Measurements from ENCODE around the gene PRXL2C. TPM values are rescaled to one million over a fixed set of nuclear protein-coding genes. Genes with fewer than 3 reads are reported as not detected.

Gene PRXL2C
- total RNA-seq, 1 donor from 2014 or later, result 15.0 TPM

GRCh38 chr9:96619491-96620180 is 35.5 kb downstream of the PRXL2C start, which contains the start of gene CDC14B:
Gene CDC14B, minus strand, starts transcription at chr9:96619843. Its CDS starts 465 bp downstream, at chr9:96619378.
- peak within 1 kb of the TSS; percentile 75 for H3K27ac ChIP-seq
- peaks cover 17% of the 10 kb centered on the region for H3K4me1 ChIP-seq
- intact Hi-C loops (cut with DNase I), result loop anchor here (2.0 to 10.0 kb wide), 2 partner anchors 35 to 55 kb away; partner anchors contain the start of gene PRXL2C
- TF ChIP-seq CTCF (IDR thresholded peaks at IDR 0.05) (no peak), POLR2A (IDR thresholded peaks at IDR 0.05) (no peak), POLR2AphosphoS5 (IDR thresholded peaks at IDR 0.05; ENCODE audit: insufficient read depth in 1 of 2, low read depth in 1 of 2) (no peak)
- no peaks in the 10 kb centered on the region for H3K36me3 ChIP-seq
- peak in 1 of 2 donors; percentile 91 for DNase-seq (ENCODE audit: extremely low spot score in 2 of 2)
- H3K9me3 ChIP-seq, result no peaks in the 10 kb centered on the region
- peak within 1 kb of the TSS; percentile 75 to 83 for H3K4me3 ChIP-seq
- H3K27me3 ChIP-seq, result no peaks in the 10 kb centered on the region

- H3K9me3 ChIP-seq, result no peaks in the 10 kb centered on the region
- TF ChIP-seq POLR2A (IDR thresholded peaks at IDR 0.05) (no peak), CTCF (IDR thresholded peaks at IDR 0.05) (no peak), POLR2AphosphoS5 (IDR thresholded peaks at IDR 0.05; ENCODE audit: insufficient read depth in 1 of 2, low read depth in 1 of 2) (no peak)
- H3K27me3 ChIP-seq, result no peaks in the 10 kb centered on the region
- DNase-seq (ENCODE audit: extremely low spot score in 2 of 2), result no peak
- intact Hi-C loops (cut with DNase I), result loop anchor here (2.0 to 10.0 kb wide), 2 partner anchors 36 to 54 kb away; partner anchors contain the start of gene PRXL2C
- peak overlapping the region; percentile 75 for H3K27ac ChIP-seq
- peak overlapping the region; percentile 75 to 83 for H3K4me3 ChIP-seq
- H3K36me3 ChIP-seq, result no peaks in the 10 kb centered on the region
- H3K4me1 ChIP-seq, result peaks cover 17% of the 10 kb centered on the region
Observed at GRCh38 chr9:96619124-96619465, 36.0 kb downstream of the PRXL2C start.

- Histone ChIP-seq H3K27ac (peak overlapping the region; percentile 75), H3K27me3 (no peaks in the 10 kb centered on the region), H3K36me3 (no peaks in the 10 kb centered on the region), H3K4me3 (peak overlapping the region; percentile 75 to 83), H3K9me3 (no peaks in the 10 kb centered on the region), H3K4me1 (peaks cover 17% of the 10 kb centered on the region)
- no peak for DNase-seq (ENCODE audit: extremely low spot score in 2 of 2)
- TF ChIP-seq POLR2AphosphoS5 (IDR thresholded peaks at IDR 0.05; ENCODE audit: insufficient read depth in 1 of 2, low read depth in 1 of 2) (peak; percentile 25 to 33), CTCF (IDR thresholded peaks at IDR 0.05) (no peak)
- intact Hi-C loops (cut with DNase I), result loop anchor here (2.0 to 10.0 kb wide), 2 partner anchors 36 to 54 kb away; partner anchors contain the start of gene PRXL2C
Observed at GRCh38 chr9:96618209-96619123, 36.7 kb downstream of the PRXL2C start.

GRCh38 chr9:96617439-96618185 is 37.5 kb downstream of the PRXL2C start:
- intact Hi-C loops (cut with DNase I), result loop anchor here (2.0 to 10.0 kb wide), 2 partner anchors 37 to 53 kb away; partner anchors contain the start of gene PRXL2C
- TF ChIP-seq POLR2AphosphoS5 (IDR thresholded peaks at IDR 0.05; ENCODE audit: insufficient read depth in 1 of 2, low read depth in 1 of 2) (no peak), POLR2A (IDR thresholded peaks at IDR 0.05) (no peak), CTCF (IDR thresholded peaks at IDR 0.05) (no peak)
- H3K4me1 ChIP-seq, result peaks cover 22% of the 10 kb centered on the region
- H3K4me3 ChIP-seq, result no peak overlapping the region
- peak overlapping the region; percentile 75 for H3K27ac ChIP-seq
- H3K9me3 ChIP-seq, result no peaks in the 10 kb centered on the region
- no peaks in the 10 kb centered on the region for H3K27me3 ChIP-seq
- H3K36me3 ChIP-seq, result no peaks in the 10 kb centered on the region
- no peak for DNase-seq (ENCODE audit: extremely low spot score in 2 of 2)

Data from vagina (tissue), 2 donors.